HUES6 (cell line): ENCODE results near the gene CEP19.
A peak's percentile ranks its signal among the peaks of the same experiment; 100 is the strongest.
"Not testable (repeated sequence)": the region's sequence is repeated elsewhere in the genome, so short reads cannot be mapped to it uniquely, and the experiment has no call there.

Experiments
- H3K27ac ChIP-seq: 2 replicates; pipeline ENCODE4 v1.7.0; 2013; ENCODE audit warnings: low read depth, mild to moderate bottlenecking, low read length, inconsistent platforms
- H3K27me3 ChIP-seq: 2 replicates; pipeline ENCODE4 v1.6.1; 2013; ENCODE audit warnings: low read length; ENCODE audit not compliant: control insufficient read depth, insufficient read depth
- H3K36me3 ChIP-seq: 2 replicates; pipeline ENCODE4 v1.6.1; 2013; ENCODE audit warnings: low read length; ENCODE audit not compliant: control insufficient read depth, insufficient read depth
- H3K4me1 ChIP-seq: 2 replicates; pipeline ENCODE4 v1.6.1; 2013; ENCODE audit warnings: low read length; ENCODE audit not compliant: control insufficient read depth, insufficient read depth
- H3K4me3 ChIP-seq: 2 replicates; pipeline ENCODE4 v1.5.1; 2013; ENCODE audit warnings: low read depth, low read length
- H3K9ac ChIP-seq: one replicate; pipeline ENCODE4 v1.6.1; 2013; ENCODE audit warnings: mild to moderate bottlenecking, low read length
- H3K9me3 ChIP-seq: 2 replicates; pipeline ENCODE4 v1.6.1; 2013; ENCODE audit warnings: low read depth, low read length; ENCODE audit not compliant: control insufficient read depth, insufficient read depth

The CEP19 gene, protein sequence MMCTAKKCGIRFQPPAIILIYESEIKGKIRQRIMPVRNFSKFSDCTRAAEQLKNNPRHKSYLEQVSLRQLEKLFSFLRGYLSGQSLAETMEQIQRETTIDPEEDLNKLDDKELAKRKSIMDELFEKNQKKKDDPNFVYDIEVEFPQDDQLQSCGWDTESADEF

DNA sequence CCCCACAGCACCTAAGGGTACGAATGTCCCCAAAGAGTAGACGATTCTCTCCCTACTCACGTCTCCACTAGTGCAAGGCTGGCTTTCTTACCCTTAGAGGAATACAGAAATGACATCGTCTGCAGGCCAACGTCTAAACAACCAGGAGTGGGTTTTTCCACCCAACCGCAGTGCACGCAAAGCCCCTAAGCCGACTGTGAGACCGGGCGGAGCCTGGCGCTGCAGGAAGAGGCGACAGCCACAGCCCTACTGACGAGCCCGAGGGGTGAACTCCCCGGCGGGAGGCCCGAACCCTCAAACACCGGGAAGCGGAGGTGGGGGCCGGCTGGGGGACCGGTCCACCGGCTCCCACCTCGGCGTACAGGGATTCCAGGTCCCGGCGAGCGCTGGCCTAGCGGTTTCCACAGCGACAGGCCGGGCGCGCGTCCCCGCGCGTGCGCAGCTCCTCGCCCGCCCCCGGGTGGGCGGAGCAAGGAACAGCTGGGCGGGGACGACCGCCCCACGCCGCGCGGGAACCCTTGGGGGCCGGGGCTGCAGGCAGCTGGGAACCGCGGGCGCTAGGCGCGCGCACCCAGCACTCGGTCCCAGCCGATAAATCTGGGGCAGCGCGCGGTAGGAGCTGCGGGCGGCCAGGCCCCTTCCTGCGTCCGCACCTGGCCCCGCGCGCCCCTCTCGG, at the start of gene CEP19, which contains the start of gene PIGX:
CEP19 (minus strand) TSS at position 413 of the 676 bp plus-strand sequence. CDS start 3,593 bp downstream, outside the sequence.
PIGX (plus strand) TSS at position 540 of the 676 bp plus-strand sequence.
- H3K27me3 ChIP-seq: no peaks in the 10 kb centered on the region
- no peaks in the 10 kb centered on the region for H3K36me3 ChIP-seq
- H3K9ac ChIP-seq: peak within 1 kb of the TSS; percentile 63
- peak within 1 kb of the TSS; percentile 72 for H3K4me3 ChIP-seq
- H3K9me3 ChIP-seq: no peaks in the 10 kb centered on the region
- no peaks in the 10 kb centered on the region for H3K4me1 ChIP-seq
- no peak within 1 kb of the TSS for H3K27ac ChIP-seq

- Histone ChIP-seq H3K4me1 (no peaks in the 10 kb centered on the region), H3K27ac (no peak overlapping the region), H3K4me3 (no peak overlapping the region), H3K36me3 (peaks cover 53% of the 10 kb centered on the region), H3K9me3 (peaks cover 56% of the 10 kb centered on the region), H3K27me3 (no peaks in the 10 kb centered on the region), H3K9ac (no peak overlapping the region)
Measured at GRCh38 chr3:196757876-196758739, 46.1 kb upstream of the CEP19 start.

DNA sequence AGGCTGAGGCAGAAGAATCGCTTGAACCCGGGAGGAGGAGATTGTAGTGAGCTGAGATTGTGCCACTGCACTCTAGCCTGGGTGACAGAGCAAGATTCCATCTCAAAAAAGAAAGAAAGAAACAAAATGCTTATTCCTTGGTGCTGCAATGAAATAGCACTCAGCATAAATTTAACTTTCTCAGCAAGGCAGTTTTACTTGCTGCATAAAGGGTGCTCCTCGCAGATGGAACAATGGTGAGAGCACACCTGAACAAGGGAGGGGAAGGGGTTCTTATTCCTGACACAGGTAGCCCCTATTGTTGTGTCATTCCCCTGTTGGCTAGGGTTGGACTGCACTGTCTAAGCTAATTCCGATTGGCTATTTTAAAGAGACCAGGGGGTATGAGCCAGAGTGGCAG, 44.7 kb upstream of the CEP19 start:
- Histone ChIP-seq H3K9me3 (peaks cover 58% of the 10 kb centered on the region), H3K9ac (no peak overlapping the region), H3K4me3 (no peak overlapping the region), H3K36me3 (peaks cover 55% of the 10 kb centered on the region), H3K27me3 (no peaks in the 10 kb centered on the region), H3K27ac (no peak overlapping the region), H3K4me1 (no peaks in the 10 kb centered on the region)

GRCh38 chr3:196754091-196754981, 42.3 kb upstream of the CEP19 start:
- Histone ChIP-seq H3K27ac (no peak overlapping the region), H3K4me3 (no peak overlapping the region), H3K36me3 (peaks cover 61% of the 10 kb centered on the region)

GRCh38 chr3:196753201-196753600, 41.2 kb upstream of the CEP19 start:
- Histone ChIP-seq H3K36me3 (peaks cover 70% of the 10 kb centered on the region), H3K4me3 (no peak overlapping the region), H3K27me3 (no peaks in the 10 kb centered on the region), H3K4me1 (no peaks in the 10 kb centered on the region), H3K27ac (no peak overlapping the region), H3K9me3 (peaks cover 51% of the 10 kb centered on the region), H3K9ac (no peak overlapping the region)

More at GRCh38 chr3:196754091-196754981, 42.3 kb upstream of the CEP19 start:
- H3K27me3 ChIP-seq: no peaks in the 10 kb centered on the region
- H3K9me3 ChIP-seq: peaks cover 49% of the 10 kb centered on the region
- no peak overlapping the region for H3K9ac ChIP-seq
- H3K4me1 ChIP-seq: no peaks in the 10 kb centered on the region

DNA sequence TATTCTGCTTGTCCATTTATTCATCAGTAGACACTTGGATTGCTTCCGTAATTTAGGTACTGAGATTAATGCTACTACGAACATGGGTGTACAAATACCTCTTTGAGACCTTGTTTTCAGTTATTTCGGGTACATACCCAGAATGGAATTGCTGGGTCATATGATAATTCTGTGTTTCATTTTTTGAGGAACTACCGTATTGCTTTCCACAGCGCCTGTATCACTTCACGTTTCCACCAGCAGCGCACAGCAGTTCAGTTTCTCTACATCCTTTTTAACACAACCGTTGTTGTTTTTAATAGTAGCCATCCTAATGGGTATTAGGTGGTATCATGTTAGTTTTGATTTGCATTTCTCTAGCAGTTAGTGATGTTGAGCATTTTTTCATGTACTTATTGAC, 37.1 kb upstream of the CEP19 start:
- H3K9me3 ChIP-seq: peaks cover 18% of the 10 kb centered on the region; the same call in 1 of the 2 replicates
- H3K4me1 ChIP-seq: no peaks in the 10 kb centered on the region
- H3K9ac ChIP-seq: no peak overlapping the region
- no peak overlapping the region for H3K27ac ChIP-seq
- no peak overlapping the region for H3K4me3 ChIP-seq
- peaks cover 39% of the 10 kb centered on the region for H3K36me3 ChIP-seq
- H3K27me3 ChIP-seq: no peaks in the 10 kb centered on the region

GRCh38 chr3:196743569-196743968, 31.5 kb upstream of the CEP19 start:
- H3K36me3 ChIP-seq, H3K27ac ChIP-seq, H3K9me3 ChIP-seq, H3K27me3 ChIP-seq, H3K4me3 ChIP-seq, H3K4me1 ChIP-seq, H3K9ac ChIP-seq: not testable (repeated sequence)

GRCh38 chr3:196741249-196741889, 29.3 kb upstream of the CEP19 start:
- Histone ChIP-seq H3K4me3 (peak overlapping the region; percentile 79), H3K9ac (peak overlapping the region; percentile 92), H3K27me3 (no peaks in the 10 kb centered on the region), H3K4me1 (peaks cover 9% of the 10 kb centered on the region; the same call in 1 of the 2 replicates), H3K27ac (no peak overlapping the region), H3K36me3 (no peaks in the 10 kb centered on the region), H3K9me3 (no peaks in the 10 kb centered on the region)

GRCh38 chr3:196740481-196741248, 28.6 kb upstream of the CEP19 start:
- H3K4me3 ChIP-seq: peak overlapping the region; percentile 79

More at GRCh38 chr3:196740481-196741248, 28.6 kb upstream of the CEP19 start:
- H3K9me3 ChIP-seq: no peaks in the 10 kb centered on the region
- peak overlapping the region; percentile 92 for H3K9ac ChIP-seq
- H3K27ac ChIP-seq: peak overlapping the region; percentile 95
- H3K4me1 ChIP-seq: peaks cover 9% of the 10 kb centered on the region; the same call in 1 of the 2 replicates
- H3K36me3 ChIP-seq: no peaks in the 10 kb centered on the region
- H3K27me3 ChIP-seq: no peaks in the 10 kb centered on the region
